ENCODE results near the gene TEKT2.

DNA sequence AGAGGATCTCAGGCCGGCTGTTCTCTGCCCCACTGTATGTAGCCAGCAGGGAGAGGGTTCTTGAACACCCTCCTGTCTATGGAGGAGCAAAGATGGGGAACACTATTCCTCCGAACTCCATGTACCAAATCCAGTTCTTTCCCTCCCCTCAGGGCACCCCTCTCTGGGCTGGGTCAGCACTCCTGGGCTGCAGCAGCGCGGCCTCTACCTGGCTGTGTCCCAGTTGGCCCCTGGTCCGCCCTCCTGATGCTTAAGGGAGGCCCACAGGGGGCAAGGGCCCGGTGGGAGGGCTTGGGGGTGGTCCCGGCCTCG, 4.3 kb downstream of the TEKT2 start:
- TF ChIP-seq POLR2A (IDR thresholded peaks at IDR 0.05) (no peak), CTCF (IDR thresholded peaks at IDR 0.05) (no peak)
